ENCODE results near the gene SLX4IP.

- TF ChIP-seq, protein P1, sequence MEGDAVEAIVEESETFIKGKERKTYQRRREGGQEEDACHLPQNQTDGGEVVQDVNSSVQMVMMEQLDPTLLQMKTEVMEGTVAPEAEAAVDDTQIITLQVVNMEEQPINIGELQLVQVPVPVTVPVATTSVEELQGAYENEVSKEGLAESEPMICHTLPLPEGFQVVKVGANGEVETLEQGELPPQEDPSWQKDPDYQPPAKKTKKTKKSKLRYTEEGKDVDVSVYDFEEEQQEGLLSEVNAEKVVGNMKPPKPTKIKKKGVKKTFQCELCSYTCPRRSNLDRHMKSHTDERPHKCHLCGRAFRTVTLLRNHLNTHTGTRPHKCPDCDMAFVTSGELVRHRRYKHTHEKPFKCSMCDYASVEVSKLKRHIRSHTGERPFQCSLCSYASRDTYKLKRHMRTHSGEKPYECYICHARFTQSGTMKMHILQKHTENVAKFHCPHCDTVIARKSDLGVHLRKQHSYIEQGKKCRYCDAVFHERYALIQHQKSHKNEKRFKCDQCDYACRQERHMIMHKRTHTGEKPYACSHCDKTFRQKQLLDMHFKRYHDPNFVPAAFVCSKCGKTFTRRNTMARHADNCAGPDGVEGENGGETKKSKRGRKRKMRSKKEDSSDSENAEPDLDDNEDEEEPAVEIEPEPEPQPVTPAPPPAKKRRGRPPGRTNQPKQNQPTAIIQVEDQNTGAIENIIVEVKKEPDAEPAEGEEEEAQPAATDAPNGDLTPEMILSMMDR (IDR thresholded peaks at IDR 0.05), result no peak
- TF ChIP-seq EZH2 (IDR thresholded peaks at IDR 0.05; ENCODE audit: borderline replicate concordance, insufficient read depth, low read depth, low read length, poor library complexity, severe bottlenecking), result no peak
Measured at GRCh38 chr20:10596710-10597121, 161.6 kb downstream of the SLX4IP start.

All from B cell (primary cell).